Smooth muscle cell (in vitro differentiated cells): ENCODE data around the gene SAC3D1. TPM values are rescaled to one million over a fixed set of nuclear protein-coding genes. Genes with fewer than 3 reads are reported as not detected.

Experiments used
- DNase-seq: peaks from one replicate; lab custom pipeline; 2025; ENCODE audit not compliant: unreplicated experiment; lab: John Stamatoyannopoulos, UW
- H2AFZ ChIP-seq: fragments of 200-600 bp; sonication (generic); 2 replicates; pipeline ENCODE4 v1.6.0; 2016; ENCODE audit warnings: antibody characterized with exemption, low read depth, mild to moderate bottlenecking
- H3F3A ChIP-seq: fragments of 200-600 bp; sonication (generic); 2 replicates; pipeline ENCODE4 v1.6.0; 2017; ENCODE audit warnings: antibody characterized with exemption, low read depth
- H3K27ac ChIP-seq: fragments of 200-600 bp; sonication (generic); 2 replicates; pipeline ENCODE4 v1.5.1; 2016; ENCODE audit warnings: low read depth, mild to moderate bottlenecking
- H3K27me3 ChIP-seq: fragments of 200-600 bp; sonication (generic); 2 replicates; pipeline ENCODE4 v1.6.1; 2016; ENCODE audit warnings: low read depth, mild to moderate bottlenecking
- H3K36me3 ChIP-seq: fragments of 200-600 bp; sonication (generic); 2 replicates; pipeline ENCODE4 v1.5.1; 2016; ENCODE audit warnings: low read depth
- H3K4me1 ChIP-seq: fragments of 200-600 bp; sonication (generic); 2 replicates; pipeline ENCODE4 v1.5.1; 2016; ENCODE audit warnings: low read depth
- H3K4me2 ChIP-seq: fragments of 200-600 bp; sonication (generic); 2 replicates; pipeline ENCODE4 v1.6.0; 2016; ENCODE audit warnings: mild to moderate bottlenecking
- H3K4me3 ChIP-seq: fragments of 200-600 bp; sonication (generic); 2 replicates; pipeline ENCODE4 v1.5.1; 2016; ENCODE audit warnings: mild to moderate bottlenecking
- H3K79me2 ChIP-seq: fragments of 200-600 bp; sonication (generic); 2 replicates; pipeline ENCODE4 v1.6.0; 2016; ENCODE audit warnings: low read depth, mild to moderate bottlenecking
- H3K9ac ChIP-seq: fragments of 200-600 bp; sonication (generic); 2 replicates; pipeline ENCODE4 v1.6.0; 2016; ENCODE audit warnings: low read depth
- H3K9me3 ChIP-seq: fragments of 200-600 bp; sonication (generic); replicated peaks from 2 replicates; pipeline ENCODE4 v1.5.1; 2016; ENCODE audit warnings: low read depth
- H4K20me1 ChIP-seq: fragments of 200-600 bp; sonication (generic); 2 replicates; pipeline ENCODE4 v1.6.0; 2016; ENCODE audit warnings: low read depth
- CTCF ChIP-seq: fragments of 200-600 bp; sonication (generic); IDR thresholded peaks from 2 replicates; pipeline ENCODE4 v1.5.1; 2017; ENCODE audit warnings: borderline replicate concordance, mild to moderate bottlenecking, antibody characterized with exemption; ENCODE audit not compliant: insufficient read depth, poor library complexity, severe bottlenecking
- WGBS: methylation state at CpG from one replicate; pipeline ENCODE4 v1.1.7; 2016; ENCODE audit warnings: low lambda C conversion rate; 5-methylcytosine and 5-hydroxymethylcytosine counted together
- polyA plus RNA-seq: library from polyadenylated mRNA; unstranded; fragments of >200 nt; fragmentation: Nextera tagmentation; extraction: Ambion mirVana; gene quantifications from 2 replicates; pipeline ENCODE4 v1.2.1, GENCODE V29; 2016
- total RNA-seq: library from RNA; depleted of rRNA; stranded (reverse); fragments of >200 nt; gene quantifications from 2 replicates; pipeline ENCODE4 v1.2.3, GENCODE V29; 2014

Gene SAC3D1
- total and polyA plus RNA-seq, 2 experiments from 2014 or later, result 7.4 to 26.2 TPM

- Histone ChIP-seq H4K20me1 (no peaks in the 10 kb centered on the region), H3K79me2 (no peaks in the 10 kb centered on the region), H3F3A (no peaks in the 10 kb centered on the region), H3K36me3 (no peaks in the 10 kb centered on the region), H3K4me3 (no peak overlapping the region), H2AFZ (no peak overlapping the region), H3K27ac (no peak overlapping the region), H3K4me2 (no peak overlapping the region), H3K9ac (no peak overlapping the region), H3K4me1 (no peaks in the 10 kb centered on the region), H3K9me3 (no peaks in the 10 kb centered on the region), H3K27me3 (no peaks in the 10 kb centered on the region)
- 79% methylated on average over 11 of the region's 11 CpGs for WGBS
- no peak for DNase-seq
- TF ChIP-seq CTCF, result no peak
Observed at GRCh38 chr11:65066315-65066714, 25.3 kb downstream of the SAC3D1 start.

GRCh38 chr11:65066805-65067291, 25.8 kb downstream of the SAC3D1 start:
- no peak for DNase-seq
- Histone ChIP-seq H3K79me2 (no peaks in the 10 kb centered on the region), H3K36me3 (no peaks in the 10 kb centered on the region), H2AFZ (no peak overlapping the region), H3K27ac (no peak overlapping the region), H4K20me1 (no peaks in the 10 kb centered on the region), H3K9me3 (no peaks in the 10 kb centered on the region), H3K27me3 (no peaks in the 10 kb centered on the region), H3K4me3 (no peak overlapping the region), H3K9ac (no peak overlapping the region), H3K4me1 (no peaks in the 10 kb centered on the region), H3K4me2 (no peak overlapping the region), H3F3A (no peaks in the 10 kb centered on the region)
- TF ChIP-seq CTCF, result no peak
- WGBS, result 82% methylated on average over 4 of the region's 4 CpGs

GRCh38 chr11:65067446-65067845, 26.4 kb downstream of the SAC3D1 start:
- H3K4me1 ChIP-seq, result no peaks in the 10 kb centered on the region
- TF ChIP-seq CTCF, result no peak
- no peaks in the 10 kb centered on the region for H3K27me3 ChIP-seq
- H2AFZ ChIP-seq, result no peak overlapping the region
- no peak overlapping the region for H3K4me2 ChIP-seq
- H3K9ac ChIP-seq, result no peak overlapping the region
- H3F3A ChIP-seq, result no peaks in the 10 kb centered on the region
- WGBS, result 88% methylated on average over 10 of the region's 10 CpGs
- no peaks in the 10 kb centered on the region for H3K9me3 ChIP-seq
- no peak for DNase-seq
- no peaks in the 10 kb centered on the region for H3K79me2 ChIP-seq
- H3K4me3 ChIP-seq, result no peak overlapping the region
- no peaks in the 10 kb centered on the region for H3K36me3 ChIP-seq
- H4K20me1 ChIP-seq, result no peaks in the 10 kb centered on the region
- no peak overlapping the region for H3K27ac ChIP-seq

DNA sequence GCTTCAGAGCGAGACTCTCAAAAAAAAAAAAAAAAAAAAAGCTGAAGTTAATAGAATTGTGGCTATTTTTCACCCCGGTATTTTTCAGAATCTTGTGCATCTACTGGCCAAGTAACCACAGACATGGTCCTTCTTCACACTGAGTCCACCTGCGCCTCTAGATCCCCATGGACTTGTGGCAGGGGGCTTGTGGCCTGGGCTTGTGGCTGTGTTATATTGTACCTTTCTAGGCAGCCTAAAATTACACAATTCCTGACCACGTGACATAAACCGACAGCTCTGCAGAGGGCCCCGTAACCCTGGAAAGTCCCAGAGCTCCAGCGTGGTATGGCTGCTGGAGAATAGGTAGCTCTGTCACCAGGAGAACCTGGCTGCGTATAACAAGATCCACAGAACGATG, 28.2 kb downstream of the SAC3D1 start:
- Histone ChIP-seq H3K27ac (no peak overlapping the region), H3K9me3 (no peaks in the 10 kb centered on the region), H3K4me3 (no peak overlapping the region), H3F3A (no peaks in the 10 kb centered on the region), H3K9ac (no peak overlapping the region), H3K4me1 (no peaks in the 10 kb centered on the region), H3K4me2 (no peak overlapping the region), H3K79me2 (no peaks in the 10 kb centered on the region), H3K27me3 (no peaks in the 10 kb centered on the region), H3K36me3 (no peaks in the 10 kb centered on the region), H4K20me1 (no peaks in the 10 kb centered on the region), H2AFZ (no peak overlapping the region)
- TF ChIP-seq CTCF, result no peak
- no peak for DNase-seq
- 85% methylated on average over 9 of the region's 9 CpGs for WGBS
